NCI-H82 (cell line): ENCODE results near the gene SLCO3A1.
A peak's percentile ranks its signal among the peaks of the same experiment; 100 is the strongest.

Experiments
- DNase-seq: peaks from one replicate; lab custom pipeline; 2025; lab: John Stamatoyannopoulos, UW

SLCO3A1 gene

DNA sequence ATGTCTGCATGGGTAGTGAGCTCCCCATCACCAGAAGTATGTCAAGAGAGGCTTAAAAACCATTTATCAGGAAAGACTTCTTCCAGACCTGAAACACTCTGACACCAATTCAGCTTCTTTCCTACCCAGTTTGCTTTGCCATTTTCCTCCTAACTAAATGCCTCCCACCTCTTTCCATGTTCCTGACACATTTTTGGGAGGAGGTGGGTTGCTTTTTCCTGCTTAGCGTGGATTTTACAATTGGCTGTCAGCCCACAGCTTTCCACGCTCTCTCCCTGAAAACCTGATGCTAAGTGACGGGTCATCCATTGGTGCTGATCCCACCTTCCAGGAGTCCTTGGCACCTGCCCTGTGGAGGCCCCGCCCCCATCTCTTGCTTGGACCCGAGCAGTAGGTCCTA lies 275.3 kb downstream of the SLCO3A1 start:
- no peak for DNase-seq

DNA sequence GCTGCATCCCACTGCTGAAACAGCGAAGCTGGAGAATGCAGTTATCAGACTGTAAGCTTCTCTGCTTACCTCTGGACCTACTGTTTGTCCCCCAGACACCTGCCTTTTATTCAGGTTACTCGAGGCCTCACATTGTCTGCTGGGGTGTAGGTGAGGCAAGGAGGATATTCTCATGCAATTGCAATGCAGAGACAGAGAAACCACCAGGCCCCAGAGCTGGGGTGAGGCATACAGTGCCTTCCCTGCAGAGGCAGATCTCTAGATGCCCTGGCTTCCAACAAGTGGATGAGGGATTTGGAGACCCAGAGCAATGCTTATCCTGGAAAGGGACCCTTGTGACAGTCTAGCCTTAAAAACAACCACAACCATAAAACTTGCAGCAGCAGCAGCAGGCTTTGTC lies 276.7 kb downstream of the SLCO3A1 start:
- DNase-seq: no peak

DNA sequence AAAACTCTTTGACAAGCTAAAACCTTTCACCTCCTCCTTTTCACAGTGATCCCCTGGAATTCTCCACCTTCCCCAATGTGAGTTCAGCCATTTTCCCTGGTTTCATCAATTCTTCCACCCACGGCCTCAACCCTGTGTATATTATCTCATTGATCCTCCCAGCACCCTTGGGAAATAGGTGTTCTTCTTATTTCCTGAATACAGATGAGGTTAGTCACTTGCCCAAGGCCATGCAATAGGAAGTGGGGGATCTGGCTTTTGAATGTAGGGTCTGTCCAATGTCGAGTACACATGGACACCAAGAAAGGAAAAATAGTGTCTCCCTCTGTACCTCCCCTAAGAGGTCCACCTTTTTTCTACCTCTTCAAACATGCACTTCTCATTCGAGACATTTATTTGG lies 277.4 kb downstream of the SLCO3A1 start:
- no peak for DNase-seq

DNA sequence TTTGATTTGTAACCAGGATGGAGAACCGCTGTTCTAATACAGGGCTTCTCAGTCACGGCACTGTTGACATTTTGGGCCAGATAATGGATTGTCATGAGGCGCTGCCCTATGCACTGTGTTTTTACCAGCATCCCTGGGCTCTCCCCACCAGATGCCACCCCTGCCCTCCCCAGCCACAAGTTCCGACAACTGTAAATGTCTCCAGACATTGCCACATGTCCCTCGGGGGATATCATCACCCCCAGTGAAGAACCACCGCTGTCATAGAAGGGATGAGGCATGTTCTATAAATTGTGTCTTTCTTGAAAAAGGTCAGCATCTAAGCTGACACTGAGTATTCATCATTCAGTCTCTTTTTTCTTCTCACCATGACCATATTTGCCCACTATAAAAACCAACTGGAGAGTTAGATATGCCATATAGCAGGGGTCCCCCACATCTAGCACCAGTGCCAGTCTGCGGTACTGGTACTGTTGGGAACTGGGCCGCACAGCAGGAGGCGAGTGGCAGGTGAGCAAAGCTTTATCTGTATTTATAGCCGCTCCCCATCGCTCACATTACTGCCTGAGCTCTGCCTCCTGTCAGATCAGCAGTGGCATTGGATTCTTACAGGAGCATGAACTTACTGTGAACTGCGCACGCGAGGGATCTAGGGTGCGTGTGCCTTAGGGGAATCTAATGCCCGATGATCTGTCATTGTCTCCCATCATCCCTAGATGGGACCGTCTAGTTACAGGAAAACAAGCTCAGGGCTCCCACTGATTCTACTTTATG lies 279.7 kb downstream of the SLCO3A1 start:
- DNase-seq: no peak

DNA sequence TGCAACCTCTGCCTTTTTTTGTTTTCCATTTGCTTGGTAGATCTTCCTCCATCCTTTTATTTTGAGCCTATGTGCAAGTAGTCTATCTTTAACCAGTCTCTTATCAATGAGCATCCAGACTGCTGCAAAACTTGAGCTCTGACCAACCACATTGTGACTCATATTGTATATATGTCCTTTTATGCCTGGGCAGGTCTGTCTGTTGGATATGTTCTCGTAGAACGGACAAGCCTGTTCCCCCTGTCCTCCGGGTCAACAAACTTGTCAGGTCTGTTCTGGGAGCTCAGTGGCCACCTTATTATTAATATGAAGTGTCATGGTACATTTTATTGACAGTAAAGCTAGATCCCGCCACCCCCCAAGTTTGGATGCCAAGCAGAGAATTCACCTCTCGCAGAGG lies 287.3 kb downstream of the SLCO3A1 start:
- no peak for DNase-seq

DNA sequence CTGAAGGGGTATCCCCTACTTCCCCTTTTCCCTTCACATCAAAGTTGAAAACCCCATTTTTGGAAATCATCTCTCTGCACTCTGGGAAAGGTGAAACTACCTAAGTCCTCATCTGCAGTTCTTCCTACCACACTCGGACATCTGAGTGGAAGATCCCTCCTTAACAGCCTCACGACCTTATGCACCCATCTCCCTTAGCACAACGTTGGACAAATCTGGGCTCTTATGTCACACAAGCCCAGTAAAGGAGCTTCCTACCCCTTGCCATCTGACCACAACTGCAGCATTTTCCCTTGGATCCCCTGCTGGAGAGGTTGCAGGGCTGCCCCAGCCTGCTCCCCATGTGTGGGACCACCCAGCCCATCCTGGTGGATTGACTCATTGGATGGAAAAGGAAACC lies 288.1 kb downstream of the SLCO3A1 start:
- no peak for DNase-seq

DNA sequence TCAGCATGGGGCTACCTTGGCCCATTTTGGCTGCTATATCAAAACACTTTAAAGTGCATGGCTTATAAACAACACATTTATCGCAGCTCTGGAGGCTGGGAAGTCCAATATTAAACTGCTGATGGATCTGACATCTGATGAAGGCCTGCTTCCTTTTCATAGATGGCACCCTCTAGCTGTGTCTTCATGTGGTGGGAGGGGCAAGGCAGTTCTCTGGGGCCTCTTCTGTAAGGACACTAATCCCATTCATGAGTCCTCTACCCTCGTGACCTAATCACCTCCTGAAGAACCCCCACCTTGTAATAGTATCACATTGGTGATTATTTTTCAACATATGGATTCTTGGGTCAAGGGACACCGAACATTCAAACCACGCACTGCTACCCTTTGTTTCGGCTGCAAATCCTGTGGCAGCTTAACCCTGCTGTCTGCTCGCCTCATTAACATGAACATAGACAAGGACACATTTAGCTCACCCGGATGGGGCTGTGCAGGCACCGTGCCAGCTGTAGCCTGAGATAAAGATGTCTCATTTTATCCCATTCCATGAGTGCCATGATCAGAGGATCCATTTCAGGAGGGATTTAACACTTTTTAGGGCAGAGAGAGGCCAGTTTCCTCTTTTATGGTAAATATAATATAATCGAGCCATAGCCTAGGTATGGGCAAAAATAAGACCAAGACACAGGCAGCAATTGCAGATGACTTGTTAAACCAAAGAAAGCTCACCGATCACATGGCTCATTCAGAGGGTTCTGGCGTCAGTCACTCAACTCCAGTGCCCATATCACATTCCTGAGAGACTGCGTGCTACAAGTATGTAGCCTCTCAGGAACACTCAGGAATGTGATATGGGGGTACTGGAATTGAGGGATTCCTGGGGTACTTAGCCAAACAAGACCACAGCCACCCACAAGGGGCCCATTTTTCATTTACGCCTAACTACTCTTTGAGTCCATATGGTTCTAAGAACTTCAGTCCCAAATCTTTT lies 289.0 kb downstream of the SLCO3A1 start:
- DNase-seq: no peak

DNA sequence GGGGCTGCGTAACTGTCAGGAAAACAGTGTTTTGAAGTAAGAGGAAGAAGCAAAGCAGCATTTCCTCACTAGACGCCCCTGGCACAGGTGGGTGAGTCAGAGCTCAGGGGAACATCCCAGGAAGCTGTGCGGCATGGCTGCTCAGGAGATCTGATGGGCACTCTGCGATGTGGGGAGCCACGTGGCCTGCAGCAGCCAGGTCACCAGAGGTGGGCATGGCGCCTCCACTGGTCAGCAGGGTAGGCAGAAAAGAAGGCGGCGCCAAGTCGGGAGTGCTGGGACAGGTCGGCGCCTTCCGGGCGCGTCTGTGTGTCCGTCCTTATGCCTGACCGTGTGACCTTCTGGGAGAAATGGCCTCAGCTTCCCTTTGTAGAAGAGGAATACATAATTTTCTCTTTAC lies 290.3 kb downstream of the SLCO3A1 start:
- DNase-seq: no peak

DNA sequence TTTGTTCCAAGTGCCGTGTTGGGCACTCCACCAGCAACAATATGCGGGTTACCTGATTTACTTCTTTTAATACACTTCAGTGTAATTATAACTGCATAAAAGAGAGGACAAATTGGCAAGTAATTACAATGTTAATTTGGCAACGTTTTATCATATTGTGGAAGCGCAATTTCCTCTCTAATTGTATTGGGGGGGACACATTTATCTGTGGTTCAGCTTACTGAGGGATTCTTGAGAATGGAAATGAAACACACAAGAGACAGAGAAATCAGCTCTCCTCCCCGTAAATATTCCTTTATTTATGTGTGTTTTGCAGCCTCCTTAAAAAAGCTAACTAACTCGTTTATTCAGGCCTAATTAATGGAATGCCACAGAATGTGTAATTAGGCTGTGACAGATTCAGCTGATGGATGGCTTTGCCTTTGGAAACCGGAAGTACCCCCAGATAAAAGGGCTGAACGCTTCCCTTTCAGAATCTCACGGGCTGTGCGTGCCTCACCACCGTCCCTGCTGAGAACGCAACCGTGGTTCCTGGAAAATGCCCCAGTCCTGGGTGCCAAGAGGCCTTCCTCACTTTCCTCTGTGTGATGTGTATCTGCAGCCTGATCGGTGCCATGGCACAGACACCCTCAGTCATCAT lies 293.1 kb downstream of the SLCO3A1 start:
- DNase-seq: no peak

DNA sequence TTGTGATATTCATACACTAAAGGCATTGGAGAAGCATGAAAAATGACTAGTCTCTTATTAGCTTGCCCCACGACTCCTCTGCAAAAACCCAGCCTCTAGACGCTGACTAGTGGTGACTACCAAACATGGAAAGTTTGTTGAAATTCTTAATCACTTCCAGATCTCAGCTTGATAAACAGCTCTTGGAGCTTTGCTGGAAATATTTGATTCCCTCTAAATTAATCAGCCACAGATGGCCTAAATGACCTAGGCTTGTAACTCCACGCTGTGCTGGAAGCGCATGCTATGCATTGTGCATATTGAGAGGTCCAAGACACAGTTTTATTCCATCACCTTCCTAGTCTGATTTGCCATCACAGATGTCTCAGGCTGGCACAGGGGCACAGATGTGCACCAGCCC lies 295.5 kb downstream of the SLCO3A1 start:
- no peak for DNase-seq

DNA sequence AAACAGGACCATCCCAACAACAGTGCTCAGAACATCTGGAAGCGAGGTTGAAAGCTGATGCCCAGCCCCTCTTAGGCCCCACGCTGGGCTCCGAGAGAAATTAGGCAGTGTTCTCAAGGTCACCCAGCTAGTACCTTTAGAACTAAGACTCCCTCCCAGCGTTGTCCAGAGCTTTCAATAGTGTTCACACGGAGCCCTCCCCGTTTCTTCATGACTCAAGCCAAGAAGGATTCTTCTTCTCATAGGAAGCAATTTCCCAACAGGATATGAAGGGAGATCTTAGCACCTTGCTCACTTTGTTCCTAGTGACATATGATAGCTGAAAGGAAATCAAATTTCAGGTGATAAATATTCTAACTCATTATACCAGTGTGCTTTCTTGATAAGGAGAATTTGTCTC lies 296.0 kb downstream of the SLCO3A1 start:
- no peak for DNase-seq

DNA sequence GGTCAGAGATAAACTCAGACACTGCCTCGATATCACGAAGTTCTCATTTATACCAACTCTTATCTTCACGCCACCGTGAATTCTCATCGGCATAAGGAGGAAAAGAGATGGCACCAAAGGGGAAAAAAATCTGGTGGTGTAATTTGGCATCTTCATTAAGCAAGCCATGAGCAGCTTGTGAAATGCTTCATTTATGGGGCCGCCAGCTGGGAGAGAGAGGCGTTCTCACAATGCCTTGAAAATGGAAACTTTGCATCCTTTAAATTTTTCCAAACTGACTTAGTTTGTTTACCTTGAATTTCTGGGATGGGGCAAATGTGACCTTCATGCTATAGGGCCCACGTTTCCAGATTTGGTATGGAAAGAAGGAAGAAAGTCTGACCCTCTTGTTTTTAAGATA lies 297.7 kb downstream of the SLCO3A1 start:
- DNase-seq: no peak

DNA sequence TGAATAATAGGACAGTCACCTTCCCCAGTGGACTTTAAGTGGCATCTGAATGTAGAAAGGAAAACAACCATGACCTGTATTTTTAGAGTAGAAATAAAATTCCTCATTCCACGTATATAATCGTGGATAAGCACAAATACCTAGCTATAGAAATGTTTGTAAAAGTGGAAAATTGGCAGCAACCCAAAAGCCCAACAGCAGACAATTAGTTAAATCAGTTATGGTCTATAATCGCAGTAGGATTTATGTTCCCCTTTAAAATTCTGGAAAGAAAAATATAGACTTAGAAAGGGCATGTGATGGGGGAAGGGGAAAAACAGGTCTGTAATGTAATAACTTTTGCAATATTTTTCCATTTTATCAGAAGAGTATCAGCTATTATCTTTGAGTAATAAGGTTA lies 298.2 kb downstream of the SLCO3A1 start:
- no peak for DNase-seq

DNA sequence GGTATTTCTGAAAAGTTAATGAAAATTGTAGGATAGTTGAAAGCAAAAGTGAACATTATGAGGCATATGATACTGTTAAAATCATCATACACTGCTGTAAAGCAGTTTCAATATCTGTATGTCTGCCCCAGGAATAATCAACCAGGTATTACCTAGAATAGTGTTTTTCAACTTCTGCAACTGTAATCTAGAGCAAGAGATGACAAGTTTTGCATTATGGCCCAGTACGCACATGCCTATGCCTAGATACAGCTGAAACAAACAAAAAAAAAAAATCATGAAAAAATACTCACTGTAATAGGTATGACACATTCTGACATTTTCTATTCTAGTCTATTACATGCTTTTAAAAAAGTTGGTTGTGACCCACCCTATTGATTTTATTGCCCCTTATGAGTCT lies 299.5 kb downstream of the SLCO3A1 start:
- DNase-seq: no peak

DNA sequence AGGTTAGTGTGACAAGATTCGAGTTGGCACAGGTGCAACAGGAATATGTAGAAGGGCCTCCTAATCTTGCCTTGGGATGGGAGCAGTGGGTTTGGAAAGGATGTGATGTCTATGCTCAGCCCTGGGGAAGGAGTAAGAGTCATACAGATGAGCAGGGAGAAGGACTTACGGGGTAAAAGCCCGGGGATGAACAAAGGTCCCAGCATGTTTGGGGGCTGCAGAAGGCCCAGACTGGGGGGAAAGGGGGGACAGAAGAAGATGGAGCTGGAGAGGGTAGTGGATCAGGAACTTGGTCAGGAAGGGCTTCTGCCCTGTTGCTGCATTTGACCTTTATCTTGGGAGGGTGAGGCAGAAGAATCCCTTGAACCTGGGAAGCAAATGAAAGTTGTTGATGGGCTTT lies 300.1 kb downstream of the SLCO3A1 start:
- no peak for DNase-seq

DNA sequence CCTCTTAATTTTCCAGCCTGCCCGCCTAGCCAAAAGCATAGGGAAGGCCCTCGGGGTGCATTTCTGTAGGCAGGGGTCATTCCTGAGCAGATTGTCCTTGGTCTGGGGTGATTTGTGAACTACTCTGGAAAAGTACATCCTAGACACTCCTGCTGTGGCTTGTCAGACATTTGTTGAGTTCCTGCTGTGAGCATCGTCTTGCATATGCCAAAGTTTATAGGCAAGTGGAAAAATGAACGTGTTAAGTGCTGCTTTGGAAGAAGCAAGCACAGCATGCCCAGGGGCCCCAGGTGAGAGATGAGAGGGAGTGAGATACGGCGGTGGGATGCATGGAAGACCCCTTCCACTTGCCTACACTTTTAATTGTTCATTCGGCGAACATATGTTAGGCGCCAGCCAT lies 302.4 kb downstream of the SLCO3A1 start:
- no peak for DNase-seq

DNA sequence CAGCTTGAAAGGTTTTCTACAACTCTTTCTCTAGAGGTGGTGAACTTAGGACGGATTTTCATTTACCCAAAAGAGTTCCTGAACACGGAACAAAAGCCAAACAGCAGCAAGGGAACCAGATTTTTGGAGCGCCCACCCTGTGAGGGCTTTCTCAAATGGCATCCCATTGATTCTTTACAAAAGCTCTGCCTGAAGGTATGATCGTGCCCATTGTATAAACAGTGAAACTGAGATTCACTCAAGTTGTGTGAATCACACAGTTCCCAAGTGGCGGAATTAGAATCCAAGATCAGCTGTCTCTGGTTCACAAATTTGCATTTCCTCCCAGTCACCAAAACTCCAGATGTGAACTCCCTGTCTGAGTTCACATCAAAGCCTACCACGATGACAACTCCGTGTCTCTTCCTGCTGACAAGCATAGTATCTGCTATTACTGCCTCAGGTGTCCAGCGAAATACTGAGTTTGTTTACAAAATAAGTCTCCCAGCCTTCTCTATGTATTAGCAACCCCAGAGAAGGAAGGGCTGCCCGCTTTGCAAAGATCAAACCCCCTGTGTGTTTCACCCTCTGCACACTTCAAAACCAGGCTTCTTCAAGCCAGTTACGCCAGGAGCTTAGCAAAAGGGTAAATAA lies 304.3 kb downstream of the SLCO3A1 start:
- no peak for DNase-seq

DNA sequence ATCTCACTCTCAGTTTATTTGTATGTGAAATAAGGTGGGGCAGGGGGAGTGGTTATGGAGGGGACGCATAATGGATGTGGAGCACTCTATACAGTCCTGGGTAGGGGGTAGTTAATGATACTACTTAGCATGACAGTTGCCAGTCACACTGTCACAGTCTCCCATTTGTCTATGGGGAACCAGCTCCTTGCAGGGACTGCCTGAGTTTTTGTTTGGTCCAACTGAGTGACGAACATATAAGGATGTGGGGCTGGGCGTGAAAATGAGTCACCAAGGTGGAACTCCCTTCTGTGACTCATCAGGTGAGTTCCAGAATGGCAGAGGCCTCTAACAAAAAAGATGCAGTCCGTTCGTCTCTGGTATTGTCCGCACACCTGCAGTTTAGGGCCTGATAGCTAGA lies 304.9 kb downstream of the SLCO3A1 start:
- no peak for DNase-seq

DNA sequence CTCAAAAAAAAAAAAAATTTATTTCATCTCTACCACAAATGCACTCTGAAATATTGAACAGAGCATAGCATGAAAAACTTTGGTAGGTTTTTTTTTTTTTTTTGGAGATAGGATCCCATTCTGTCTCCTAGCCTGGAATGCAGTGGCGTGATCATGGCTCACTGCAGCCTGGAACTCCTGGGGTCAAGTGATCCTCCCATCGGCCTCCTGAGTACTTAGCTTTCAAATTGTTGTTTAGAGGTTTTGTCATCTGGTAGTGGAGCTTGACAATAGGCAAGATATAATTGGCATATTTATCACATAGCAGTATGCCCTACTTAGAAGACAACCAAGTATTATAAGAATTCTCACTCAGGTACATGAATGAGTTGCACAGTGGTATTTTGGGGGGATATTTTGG lies 306.0 kb downstream of the SLCO3A1 start:
- DNase-seq: no peak

DNA sequence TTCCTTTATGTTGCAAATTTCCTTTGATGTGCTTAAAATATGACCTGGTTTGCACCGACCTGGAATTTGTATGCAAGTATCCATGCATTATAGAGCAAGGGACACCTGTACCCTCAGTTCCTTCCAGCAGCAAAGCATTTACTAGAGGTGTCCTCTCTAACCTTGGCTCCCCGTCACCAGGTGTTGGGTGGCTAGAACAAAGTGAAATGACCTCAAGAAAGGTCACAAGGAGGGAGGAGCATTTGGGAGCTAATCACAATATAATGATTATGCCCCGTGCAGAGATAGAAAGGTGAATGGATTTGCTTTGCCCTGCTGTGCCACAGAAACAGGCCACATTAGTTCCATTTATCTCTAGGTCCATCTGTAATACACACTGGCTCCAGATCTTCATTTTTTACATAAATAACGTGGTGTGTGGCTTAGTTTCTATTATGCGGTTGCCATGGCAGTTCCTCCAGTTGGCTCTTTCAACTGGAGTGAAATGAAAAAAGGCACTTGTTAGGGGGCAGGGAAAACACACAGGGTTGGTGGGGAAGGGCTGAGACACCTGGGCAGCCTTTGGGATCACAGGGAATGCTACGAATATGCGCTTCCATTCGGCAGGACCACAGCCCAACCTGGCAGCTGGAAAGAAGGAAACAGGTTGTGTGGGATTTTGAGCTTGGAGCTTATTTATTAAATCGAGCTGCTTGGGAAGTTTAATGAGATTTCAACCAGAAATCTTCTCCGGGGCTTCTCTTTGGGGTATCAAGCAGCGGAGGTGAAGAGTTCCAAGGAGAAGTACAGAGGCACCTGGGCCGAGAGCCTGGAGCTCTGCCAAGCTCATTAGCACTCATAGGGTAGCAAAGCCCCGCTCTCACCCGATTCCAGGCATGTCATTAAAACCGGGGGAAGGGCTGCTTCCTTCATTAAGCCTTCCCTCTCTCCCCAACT lies 306.7 kb downstream of the SLCO3A1 start:
- DNase-seq: peak; percentile 96

DNA sequence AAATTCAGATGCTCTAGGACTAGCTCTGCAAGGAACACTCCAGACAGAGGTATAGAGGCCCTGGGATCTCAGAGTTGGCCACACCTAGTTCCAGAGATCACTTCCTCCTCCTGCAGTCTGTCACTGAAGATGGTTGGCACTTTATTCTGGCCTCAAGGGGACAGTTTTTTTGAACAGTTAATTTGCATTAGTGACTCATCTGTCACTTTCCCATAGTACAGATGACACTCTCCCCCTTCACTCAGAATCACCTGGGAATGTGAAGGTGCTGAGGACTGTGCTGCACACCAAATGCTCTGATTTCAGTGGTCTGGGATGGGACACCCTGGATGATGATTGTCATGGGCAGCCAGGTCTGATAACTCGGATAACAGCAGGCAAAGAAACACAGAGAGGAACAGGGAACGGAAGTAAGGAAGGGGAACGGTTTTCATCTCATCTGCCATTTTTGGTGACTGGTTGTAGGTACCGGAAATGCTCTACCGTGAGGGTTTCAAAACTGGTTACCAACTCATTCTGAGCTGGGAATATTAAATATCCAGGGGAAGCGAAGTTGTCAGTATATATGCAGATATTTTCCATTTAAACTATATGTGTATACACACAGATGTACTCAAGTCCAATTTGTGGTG lies 307.6 kb downstream of the SLCO3A1 start:
- peak; percentile 44 for DNase-seq
